ENCODE data around the gene ADD2.
"Not testable (repeated sequence)": the region's sequence is repeated elsewhere in the genome, so short reads cannot be mapped to it uniquely, and the experiment has no call there.

ADD2 gene

DNA sequence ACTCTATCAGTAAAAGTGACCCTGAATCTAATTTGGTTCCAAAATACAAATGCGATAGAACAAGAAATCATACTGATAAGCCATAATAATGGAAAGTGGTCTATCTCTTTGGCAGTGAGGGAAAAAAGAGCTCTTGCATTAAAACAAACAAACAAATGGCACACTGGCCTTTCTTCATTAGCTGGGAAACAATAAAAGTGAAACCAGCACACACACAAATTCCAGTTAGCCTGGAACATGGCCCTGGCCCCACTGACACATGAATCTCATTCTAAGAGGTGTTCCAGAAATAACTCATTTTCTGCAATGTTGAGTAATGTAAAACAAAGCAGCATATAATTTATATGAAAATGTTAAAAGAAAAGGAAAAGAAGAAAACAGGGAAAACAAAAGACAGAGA lies 135.0 kb downstream of the ADD2 start:
- no peak for DNase-seq (ENCODE audit: low read depth in 2 of 2)

DNA sequence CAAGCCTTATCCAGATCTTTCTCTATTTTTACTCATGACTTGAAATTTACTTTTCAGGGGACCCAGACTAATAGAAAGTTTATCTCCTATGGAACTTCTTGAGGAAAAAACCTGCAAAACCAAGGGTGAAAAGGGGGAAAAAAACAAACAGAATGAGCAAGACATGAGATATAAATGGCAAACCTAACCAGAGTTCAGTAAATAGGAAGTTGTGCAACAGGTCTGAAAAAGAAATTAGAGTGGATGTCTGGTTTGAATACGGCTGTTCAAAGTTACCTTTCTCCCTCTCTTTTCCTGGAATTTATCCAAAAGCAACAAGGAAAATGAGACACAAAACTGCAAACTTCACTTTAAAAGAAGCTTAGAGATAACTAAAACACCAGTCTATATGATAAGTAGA lies 135.6 kb downstream of the ADD2 start:
- no peak for DNase-seq (ENCODE audit: low read depth in 2 of 2)

GRCh38 chr2:70630761-70631160 lies 137.2 kb downstream of the ADD2 start:
- no peak for DNase-seq (ENCODE audit: low read depth in 2 of 2)

GRCh38 chr2:70627211-70627898 lies 140.6 kb downstream of the ADD2 start:
- DNase-seq (ENCODE audit: low read depth in 2 of 2) = no peak

GRCh38 chr2:70626254-70626990 lies 141.6 kb downstream of the ADD2 start:
- no peak for DNase-seq (ENCODE audit: low read depth in 2 of 2)

DNA sequence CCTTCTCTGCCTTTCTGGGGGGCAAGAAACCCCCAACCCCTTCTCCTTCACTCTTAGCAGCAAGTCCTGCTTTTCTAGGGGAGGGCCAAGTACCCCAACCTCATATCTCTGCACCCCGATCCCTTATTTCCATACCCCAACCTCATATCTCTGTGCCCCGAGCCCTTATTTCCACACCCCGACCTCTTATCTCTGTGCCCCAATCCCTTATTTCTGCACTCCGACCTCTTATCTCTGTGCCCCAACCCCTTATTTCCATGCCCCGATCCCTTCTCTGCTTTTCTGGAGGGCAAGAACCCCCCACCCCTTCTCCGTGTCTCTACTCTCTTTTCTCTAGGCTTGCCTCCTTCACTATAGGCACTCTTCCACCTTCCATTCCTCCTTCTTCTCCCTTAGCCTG lies 146.5 kb downstream of the ADD2 start:
- DNase-seq (ENCODE audit: low read depth in 2 of 2) = not testable (repeated sequence)

GRCh38 chr2:70620020-70620419 lies 148.0 kb downstream of the ADD2 start:
- no peak for DNase-seq (ENCODE audit: low read depth in 2 of 2)

DNA sequence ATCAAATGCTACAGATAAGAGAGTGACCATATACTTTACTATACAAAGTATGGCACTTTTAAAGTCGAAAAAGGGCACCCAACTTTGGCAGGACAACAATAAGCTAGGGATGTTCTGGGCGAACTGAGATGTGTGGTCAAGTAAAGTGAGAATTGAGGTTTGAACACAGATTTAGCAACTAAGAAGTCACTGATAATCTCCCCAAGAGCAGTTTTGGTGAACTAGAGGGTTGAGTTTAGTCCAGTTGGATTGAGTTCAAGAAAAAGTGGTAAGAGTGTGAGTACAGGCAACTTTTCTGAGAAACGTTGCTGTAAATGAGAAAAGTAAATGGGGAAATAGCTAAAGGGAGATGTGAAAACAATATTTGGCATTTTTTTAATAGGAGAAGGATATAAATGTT lies 148.8 kb downstream of the ADD2 start:
- DNase-seq (ENCODE audit: low read depth in 2 of 2) = no peak

DNA sequence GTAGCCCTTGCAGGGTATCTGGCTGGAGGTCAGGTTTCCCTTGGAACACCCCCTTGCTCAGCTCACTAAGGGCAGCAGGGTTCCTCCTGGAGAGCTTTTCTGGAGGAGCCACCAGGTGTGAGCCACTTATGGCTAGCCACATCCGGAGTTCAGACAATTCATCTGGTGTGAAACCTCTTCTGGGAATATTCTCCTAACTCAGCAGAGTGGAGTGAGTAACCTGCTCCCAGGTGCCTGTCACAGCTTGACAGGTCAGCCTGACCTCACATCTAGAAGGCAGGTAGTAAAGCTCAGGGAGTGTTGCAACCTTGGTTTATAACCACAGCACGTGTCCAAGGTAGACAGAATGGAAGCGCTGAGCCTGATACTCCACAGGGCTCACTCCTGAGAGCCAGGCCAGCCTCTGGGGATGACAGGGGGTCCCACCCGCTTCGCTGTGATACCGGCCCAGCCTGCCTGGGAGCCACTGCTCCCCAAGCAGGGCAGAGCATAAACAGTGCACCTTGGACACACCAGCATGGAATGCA lies 151.8 kb downstream of the ADD2 start:
- no peak for DNase-seq (ENCODE audit: low read depth in 2 of 2)

GRCh38 chr2:70615222-70615621 lies 152.8 kb downstream of the ADD2 start:
- no peak for DNase-seq (ENCODE audit: low read depth in 2 of 2)

DNA sequence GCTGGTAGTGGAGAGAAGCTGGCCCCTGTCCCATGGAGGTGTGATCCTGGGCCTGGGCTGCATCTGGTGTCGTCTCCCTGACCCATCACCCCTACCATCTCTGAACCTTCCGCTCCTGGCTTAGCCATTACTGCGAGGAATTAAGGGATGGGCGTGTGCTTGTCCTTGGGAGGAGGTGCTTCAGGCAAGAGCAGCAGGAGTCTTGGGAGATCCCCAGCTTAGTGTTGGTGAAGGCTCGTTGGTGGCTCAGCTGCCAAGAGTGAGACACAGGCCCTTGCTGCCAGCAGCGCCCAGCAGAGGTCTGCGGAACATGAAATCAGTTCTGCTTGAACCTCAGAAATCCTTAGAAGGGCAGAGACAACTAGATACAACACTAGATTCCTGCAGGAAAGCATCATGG lies 154.5 kb downstream of the ADD2 start:
- no peak for DNase-seq (ENCODE audit: low read depth in 2 of 2)

DNA sequence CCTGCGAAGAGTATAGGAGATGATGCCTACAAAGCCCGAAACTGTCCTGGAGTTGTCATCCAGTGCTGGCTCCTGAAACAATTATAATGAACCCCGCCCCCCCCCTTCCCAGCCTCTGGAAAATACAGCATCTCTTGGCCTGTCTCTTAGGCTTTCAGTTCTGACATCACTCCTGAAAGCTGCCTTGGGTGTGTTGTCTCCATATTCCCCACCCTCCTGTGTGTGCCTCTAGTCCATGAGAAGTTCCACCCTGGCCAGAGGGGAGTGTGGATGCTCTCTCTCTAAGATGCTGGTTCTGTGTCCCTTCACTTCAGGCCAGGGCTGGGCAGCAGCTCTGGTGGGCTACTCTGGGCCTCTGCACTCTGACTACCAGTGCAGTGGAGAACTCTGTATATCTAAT lies 155.4 kb downstream of the ADD2 start:
- no peak for DNase-seq (ENCODE audit: low read depth in 2 of 2)

- DNase-seq (ENCODE audit: low read depth in 2 of 2) = no peak
Measured at GRCh38 chr2:70608373-70608772, 159.6 kb downstream of the ADD2 start.

DNA sequence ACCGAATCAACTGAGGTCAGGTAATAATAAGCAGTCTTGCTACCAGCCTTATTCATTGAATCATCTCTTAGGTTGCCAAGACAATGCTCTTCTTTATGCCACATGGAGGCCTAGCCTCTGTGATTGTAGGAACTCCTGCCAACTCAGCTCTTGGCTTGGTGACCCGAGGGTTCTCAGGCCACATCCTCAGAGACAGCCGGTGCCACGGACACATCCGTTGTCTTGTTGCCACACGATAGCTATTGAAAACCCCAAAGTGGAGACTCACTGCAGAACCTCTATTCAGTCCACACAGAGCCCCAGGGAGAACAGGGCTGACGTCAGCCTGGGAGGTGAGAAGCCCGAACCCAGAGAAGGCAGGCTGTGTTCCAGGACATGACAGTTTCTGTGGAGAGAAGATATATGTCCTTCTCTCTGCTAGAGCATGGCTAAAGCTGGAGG lies 160.9 kb downstream of the ADD2 start:
- DNase-seq (ENCODE audit: low read depth in 2 of 2) = no peak

All from stimulated activated CD8-positive, alpha-beta memory T cell treated with anti-CD3 and anti-CD28 coated beads, Interleukin-2, amount 100 ng/mL, for 1 hour (primary cell).